ENCODE data around the gene UBASH3A.
"Not testable (repeated sequence)": the region's sequence is repeated elsewhere in the genome, so short reads cannot be mapped to it uniquely, and the experiment has no call there.

The UBASH3A gene

GRCh38 chr21:42390696-42391095 lies 13.0 kb upstream of the UBASH3A start:
- DNase-seq (ENCODE audit: low read depth, low spot score): no peak

GRCh38 chr21:42391297-42391696 lies 12.4 kb upstream of the UBASH3A start:
- no peak for DNase-seq (ENCODE audit: low read depth, low spot score)

- no peak for DNase-seq (ENCODE audit: low read depth, low spot score)
These were observed 10.8 kb upstream of the UBASH3A start for GRCh38 chr21:42392731-42393442.

- DNase-seq (ENCODE audit: low read depth, low spot score): no peak
These were observed 10.2 kb upstream of the UBASH3A start for GRCh38 chr21:42393443-42393950.

GRCh38 chr21:42395302-42395701 lies 8.4 kb upstream of the UBASH3A start:
- no peak for DNase-seq (ENCODE audit: low read depth, low spot score)

GRCh38 chr21:42395905-42396651 lies 7.6 kb upstream of the UBASH3A start, which contains the start of gene TMPRSS3:
TMPRSS3 (minus strand) TSS chr21:42396052; CDS start chr21:42395417, 635 bp downstream.
- DNase-seq (ENCODE audit: low read depth, low spot score): no peak

- DNase-seq (ENCODE audit: low read depth, low spot score): no peak
These were observed 6.6 kb upstream of the UBASH3A start for GRCh38 chr21:42396799-42397745.

GRCh38 chr21:42397746-42398394 lies 5.8 kb upstream of the UBASH3A start:
- no peak for DNase-seq (ENCODE audit: low read depth, low spot score)

GRCh38 chr21:42398436-42399028 lies 5.2 kb upstream of the UBASH3A start:
- DNase-seq (ENCODE audit: low read depth, low spot score): no peak

- no peak for DNase-seq (ENCODE audit: low read depth, low spot score)
These were observed 3.2 kb upstream of the UBASH3A start for GRCh38 chr21:42400525-42400924.

- no peak for DNase-seq (ENCODE audit: low read depth, low spot score)
These were observed 2.5 kb upstream of the UBASH3A start for GRCh38 chr21:42401154-42401553.

GRCh38 chr21:42401820-42402251 lies 1.9 kb upstream of the UBASH3A start:
- no peak for DNase-seq (ENCODE audit: low read depth, low spot score)

GRCh38 chr21:42404539-42404938 lies 837 bp downstream of the UBASH3A start:
- DNase-seq (ENCODE audit: low read depth, low spot score): no peak

GRCh38 chr21:42405064-42406013 lies 1.6 kb downstream of the UBASH3A start:
- no peak for DNase-seq (ENCODE audit: low read depth, low spot score)

GRCh38 chr21:42406201-42406621 lies 2.5 kb downstream of the UBASH3A start:
- DNase-seq (ENCODE audit: low read depth, low spot score): no peak

- DNase-seq (ENCODE audit: low read depth, low spot score): no peak
These were observed 3.2 kb downstream of the UBASH3A start for GRCh38 chr21:42406866-42407265.

GRCh38 chr21:42407476-42407875 lies 3.8 kb downstream of the UBASH3A start:
- no peak for DNase-seq (ENCODE audit: low read depth, low spot score)

GRCh38 chr21:42408718-42409117 lies 5.0 kb downstream of the UBASH3A start:
- DNase-seq (ENCODE audit: low read depth, low spot score): not testable (repeated sequence)

GRCh38 chr21:42409366-42409765 lies 5.7 kb downstream of the UBASH3A start:
- DNase-seq (ENCODE audit: low read depth, low spot score): no peak
